ENCODE measurements around the gene FRMD1.

Gene FRMD1

DNA sequence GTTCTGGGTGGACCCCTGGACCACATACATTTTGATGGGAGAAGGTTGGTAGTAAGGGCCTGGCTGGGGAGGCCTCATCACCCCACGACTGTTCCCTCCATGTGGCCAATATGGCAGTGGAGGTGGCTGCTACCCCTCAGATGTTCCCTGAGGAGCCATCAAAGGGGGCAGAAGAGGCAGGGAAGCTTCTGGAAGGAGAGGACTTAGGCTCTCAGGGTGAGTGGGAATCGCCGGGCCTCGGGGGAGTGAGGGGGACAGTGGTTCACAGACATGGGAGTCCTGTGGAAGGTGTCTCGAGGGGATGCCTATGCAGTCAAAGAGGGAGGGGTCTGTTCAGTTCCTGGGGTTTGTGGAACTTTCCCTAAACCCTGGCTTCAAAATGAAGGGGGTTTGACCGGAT lies 32.9 kb upstream of the FRMD1 start:
- no peak for DNase-seq

DNA sequence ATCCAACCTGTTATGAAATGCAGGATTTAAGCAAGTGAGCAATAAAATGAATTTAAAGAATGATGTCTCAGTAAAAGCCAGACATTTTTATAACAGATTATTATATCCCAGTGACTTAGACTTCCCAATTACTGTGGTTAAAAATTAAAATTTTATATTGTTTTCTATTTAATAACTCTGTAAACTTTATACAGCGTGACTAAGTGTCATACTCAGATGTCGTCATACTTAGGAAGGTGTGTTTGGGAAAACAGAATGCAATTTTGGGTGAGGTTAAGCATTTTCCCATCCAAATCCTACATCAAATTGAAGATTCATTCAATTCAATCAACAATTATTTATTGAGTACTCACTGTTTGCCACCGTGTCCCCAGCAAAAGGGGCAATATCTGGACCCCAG lies 31.4 kb upstream of the FRMD1 start:
- no peak for DNase-seq

DNA sequence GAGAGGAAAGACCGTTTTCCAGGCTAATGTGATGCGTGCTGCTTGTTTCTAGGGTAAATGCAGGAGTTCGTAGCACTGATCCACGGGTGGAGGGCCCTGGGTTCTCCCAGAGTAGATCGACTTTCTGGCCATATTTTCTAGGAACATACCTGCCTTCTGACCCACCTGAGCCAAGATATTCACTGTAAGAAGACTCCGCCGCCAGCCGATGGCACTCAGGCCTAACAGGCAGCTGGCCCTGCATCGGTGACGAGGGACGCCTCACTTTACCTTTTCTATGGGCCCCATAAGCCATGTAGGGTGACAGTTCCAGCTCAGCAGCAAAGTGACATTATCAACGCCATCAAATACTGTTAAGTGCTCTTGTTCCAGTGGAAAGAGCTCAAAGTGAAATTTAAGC lies 30.2 kb upstream of the FRMD1 start:
- no peak for DNase-seq

DNA sequence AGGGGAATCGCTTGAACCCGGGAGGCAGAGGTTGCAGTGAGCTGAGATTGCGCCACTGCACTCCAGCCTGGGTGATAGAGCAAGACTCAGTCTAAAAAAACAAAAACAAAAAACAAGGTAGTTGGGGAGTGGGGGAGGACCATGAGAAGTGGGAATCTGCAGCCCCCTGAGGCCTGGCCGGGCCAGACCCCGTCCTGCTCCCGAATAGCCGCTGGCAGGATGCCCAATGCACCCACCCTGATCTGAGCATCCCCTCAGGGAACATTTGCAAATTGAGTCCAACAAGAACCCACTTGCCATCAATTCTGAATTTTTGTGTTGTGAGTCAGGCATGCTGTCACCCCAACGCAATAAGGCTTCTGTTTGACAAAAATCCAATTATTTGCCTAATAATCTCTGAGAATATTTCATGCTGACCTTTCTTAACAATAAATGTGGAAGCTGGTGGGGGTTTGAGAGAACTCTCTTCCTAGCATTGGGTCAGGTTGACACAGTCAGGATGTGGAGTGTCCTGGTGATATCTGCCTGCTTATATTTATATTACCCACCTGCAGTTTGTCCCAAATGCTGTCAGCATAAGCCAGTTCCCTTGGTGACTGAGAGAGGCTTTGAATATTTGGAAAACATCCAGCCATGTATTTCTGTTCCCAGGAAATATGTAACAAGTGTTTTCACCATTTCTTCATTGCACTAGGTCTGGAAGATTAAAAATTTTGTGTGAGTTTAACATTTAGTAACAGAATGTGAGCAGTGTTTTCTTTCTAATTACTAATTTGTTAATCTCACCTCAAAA lies 28.4 kb upstream of the FRMD1 start:
- no peak for DNase-seq

DNA sequence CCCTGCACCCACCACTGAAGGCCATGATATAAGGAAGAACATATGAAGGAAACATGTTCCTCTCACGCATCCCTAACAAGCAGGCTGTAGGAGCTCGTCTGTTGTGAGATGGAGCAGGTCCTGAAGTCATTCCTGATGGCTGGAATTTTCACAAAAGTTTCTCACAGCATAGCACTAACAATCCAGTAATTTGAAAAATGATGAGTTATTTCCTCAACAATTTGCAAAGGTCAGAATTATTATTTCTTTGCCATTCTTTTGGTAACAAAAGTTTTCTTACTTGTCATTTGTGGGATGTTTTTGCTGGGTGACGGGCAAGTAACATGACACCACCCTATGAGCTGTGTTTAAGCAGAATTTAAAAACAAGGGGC lies 27.6 kb upstream of the FRMD1 start:
- DNase-seq = no peak

DNA sequence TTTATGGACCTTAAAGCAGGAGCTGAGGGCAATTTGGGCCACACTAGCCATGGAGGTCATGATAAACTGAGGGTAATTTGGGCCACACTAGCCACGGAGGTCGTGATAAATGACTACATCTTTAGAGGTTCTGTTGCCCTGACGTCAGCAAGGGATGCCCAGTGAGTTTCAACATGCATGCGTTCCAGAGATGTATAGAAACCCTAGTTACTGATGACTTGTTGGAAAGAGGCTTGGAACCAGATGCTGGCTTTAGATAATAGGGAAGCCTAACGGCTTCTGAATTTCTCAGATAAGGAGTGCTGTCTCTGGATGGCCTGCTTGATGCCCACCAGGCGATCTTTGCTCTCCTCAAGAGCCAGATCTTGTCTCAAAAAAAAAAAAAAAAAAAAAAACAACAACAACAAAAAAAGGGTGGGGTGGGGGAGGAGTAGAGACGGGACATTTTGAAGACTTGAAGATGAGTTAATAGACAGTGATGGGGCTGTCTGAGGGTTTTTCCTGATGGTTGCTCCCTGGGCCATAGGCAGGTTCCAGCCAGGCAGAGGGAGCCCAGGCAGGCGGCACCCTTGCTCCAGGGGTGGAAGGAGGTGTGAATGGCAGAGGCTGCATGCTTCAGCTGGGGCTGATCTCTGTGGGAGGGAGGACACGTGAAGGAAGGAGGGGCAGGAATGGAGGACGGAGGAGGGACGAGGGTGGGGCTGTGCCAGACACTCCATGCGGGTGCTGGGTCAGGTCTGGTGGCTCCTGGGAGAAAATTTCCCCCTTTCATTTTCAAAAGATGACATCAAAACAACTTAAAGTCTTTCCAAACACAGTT lies 27.0 kb upstream of the FRMD1 start:
- DNase-seq = no peak

DNA sequence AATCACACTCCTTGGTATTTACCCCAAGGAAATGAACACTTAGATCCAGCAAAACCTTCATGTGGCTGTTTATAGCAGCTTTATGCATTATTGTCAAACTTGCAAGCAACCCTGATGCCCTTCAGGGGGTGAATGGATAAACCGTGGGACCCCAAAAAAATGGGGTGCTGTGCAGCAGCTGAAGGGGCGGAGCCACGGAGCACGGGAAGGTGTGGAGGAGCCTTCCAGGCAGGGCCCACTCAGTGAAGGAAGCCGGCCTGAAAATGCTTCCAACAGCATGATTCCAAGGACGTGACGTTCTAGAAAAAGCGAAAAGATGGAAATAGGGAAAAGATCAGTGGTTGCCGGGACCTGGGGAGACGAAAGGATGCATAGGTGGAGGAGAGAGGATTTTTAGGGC lies 25.6 kb upstream of the FRMD1 start:
- DNase-seq = no peak

DNA sequence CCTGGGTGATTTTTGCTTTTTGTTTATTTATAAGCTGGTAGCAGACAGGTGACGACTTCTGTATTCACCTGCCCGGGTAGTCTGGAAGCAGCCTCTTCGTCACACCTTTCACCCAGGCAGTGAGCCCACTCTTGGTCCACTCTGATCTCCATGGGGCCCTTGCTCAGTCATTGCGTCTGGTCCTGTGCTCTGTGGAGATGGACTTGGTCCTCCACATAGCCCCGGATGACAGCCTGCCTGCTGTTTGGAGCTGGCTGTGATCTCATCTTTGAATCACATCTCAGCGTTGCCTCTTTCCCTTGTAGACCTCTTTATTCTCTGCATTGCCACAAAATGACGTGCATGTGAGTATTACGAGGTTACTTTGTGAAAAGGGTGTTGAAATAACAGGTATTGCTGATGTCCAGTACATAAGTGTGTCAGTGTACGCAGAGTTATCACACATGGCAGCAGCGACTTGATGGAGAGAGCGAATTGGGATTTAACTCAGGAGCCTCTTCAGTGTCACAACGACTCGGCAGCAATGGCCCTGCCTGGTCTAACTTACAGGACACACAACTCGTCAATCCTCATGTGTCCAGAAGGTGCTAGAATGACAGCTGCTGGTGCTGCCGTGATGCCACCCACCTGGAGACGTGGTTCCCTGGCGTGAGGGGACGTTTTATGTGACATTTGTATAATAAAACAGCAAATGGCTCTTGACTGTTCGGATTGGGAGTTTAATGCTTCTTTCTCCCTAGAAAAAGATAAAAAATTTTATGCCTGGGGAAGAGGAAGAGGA lies 24.2 kb upstream of the FRMD1 start:
- DNase-seq = no peak

DNA sequence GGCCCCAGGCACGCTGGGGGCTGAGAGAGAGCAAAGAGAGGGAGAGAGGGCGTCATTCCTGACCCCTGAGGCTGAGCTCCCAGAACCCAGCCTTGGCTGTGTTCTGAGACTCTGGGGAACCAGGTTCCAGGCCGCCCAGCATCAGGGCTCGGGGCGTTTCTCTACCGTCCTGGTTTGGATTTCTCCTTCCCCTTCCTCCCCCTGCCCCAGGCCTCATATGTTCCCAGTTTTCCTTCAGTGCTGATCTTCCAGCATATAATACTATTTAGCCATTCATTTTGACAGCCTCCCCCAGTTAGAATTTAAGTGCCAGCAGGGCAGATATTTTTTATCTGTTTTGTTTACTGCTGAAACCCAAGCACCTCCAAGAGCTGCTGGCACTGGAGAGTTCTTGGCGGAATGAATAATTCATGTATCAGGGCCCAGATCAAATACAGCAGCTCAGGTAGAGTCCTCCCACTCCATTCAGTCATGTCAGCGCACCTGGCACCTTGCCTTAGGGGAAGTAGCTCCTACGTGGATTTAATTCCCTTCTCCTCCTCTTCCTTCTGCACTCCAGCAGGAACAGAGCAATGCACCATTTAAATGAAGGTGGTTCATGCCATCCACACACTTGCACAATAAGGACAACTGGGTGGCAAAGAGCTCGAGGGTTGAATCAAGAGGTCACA lies 23.4 kb upstream of the FRMD1 start:
- no peak for DNase-seq

DNA sequence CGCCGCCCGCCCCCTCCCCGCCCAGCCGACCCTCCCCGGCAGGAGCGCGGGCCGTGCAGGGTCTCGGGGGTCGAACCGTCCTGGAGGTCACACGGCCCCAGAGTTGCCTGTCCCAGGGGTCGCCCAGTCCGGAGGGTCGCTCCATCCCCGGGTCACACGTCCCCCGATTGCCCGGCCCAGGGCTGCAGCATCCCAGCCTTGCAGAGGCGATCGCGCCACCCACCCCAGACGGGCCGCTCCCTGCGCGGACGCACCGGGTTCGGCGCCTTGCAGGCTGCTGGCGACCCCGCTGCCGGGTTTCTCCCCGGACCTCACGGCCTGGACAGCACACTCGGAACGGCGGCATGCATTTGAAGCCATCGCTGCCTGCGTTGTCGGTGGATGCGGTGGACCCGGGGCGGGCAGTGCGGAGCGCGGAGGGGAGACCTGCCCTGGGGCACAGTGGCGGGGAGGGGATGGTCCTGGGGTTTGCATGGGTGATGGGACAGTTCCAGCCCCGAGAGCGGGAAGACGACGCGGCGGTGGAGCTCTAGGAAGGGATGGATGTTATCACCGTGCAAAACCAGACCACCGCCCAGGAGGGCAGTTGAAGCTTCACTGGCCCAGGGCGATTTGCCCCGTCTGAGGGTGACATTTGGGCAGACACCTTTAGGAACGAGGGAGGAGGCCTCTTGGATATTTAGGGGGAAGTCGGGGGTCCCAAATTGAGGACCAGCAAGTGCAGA lies 22.7 kb upstream of the FRMD1 start:
- DNase-seq = no peak

DNA sequence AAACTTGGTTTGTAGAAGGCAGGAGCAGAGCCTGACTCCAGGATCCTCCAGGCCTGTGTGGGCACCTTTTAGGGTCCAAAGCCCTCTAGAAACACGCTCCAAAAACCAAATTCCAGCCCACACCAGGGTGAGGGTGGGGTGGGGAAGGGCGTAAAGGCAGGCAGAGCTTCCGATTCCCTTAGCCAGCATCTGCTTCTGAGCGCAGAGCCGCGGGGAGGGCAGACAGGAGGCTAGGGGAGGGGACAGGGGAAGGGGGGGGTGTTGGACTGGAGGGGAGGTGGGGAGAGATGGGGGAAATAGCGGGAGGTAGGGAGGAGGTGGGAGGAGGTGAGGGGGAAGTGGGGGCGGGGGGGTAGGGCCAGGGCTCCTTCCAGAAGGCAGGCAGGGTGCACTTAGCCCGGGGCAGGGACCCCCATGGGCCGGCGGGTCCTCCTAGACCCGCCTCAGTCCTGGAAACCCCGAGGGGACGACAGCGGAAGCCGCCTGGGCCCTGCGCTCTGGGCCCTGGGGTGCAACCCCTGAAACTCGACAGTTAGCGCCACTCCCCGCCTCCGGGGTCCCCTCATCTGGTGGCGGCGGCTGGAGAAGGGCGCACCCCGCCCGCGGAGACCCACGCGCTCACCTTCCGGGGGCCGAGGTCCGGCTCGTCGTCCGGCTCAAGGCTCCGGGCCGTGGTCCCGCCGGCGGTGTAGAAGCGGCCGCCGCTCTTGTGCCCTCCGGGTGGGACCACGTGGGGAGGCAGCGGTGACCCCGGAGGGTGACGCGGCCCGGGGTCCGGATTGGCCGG lies 22.0 kb upstream of the FRMD1 start:
- DNase-seq = no peak

DNA sequence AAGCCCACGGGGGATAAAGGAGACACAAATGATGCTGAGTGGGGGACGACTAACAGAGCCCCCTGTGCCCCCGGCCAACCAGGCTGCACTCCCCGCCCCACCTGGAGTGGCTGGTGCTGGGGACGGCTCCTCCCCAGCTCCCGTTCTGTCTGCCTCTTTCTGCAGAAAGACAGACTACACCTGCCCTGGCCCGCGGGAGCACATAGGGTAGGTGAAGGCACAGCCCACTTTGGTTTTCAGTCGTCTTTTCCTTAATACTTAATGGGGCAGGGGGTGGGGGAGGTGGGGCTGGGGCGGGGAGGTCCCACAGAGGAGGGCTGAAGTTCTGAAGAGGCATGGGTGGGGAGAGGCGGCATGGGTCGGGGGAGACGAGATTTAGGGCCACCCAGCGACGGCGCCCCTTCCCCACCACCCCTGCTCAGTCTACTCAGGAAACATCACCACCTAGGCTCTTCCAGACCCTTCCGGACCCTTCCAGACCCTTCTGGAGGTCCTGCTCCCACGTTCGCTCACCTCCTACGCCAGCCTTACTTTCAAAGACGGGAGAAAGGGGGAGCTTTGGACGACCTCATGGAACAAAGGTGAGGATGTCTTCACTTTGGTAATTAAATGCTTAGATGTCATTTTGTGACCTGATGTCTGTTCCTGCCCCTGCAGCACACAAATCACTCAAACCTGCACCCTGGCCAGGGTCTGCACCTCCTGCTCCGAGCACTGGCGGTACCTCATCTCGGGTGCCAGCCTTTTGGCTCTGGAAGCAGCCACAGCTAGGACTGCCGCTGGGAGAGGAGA lies 21.2 kb upstream of the FRMD1 start:
- DNase-seq = no peak

DNA sequence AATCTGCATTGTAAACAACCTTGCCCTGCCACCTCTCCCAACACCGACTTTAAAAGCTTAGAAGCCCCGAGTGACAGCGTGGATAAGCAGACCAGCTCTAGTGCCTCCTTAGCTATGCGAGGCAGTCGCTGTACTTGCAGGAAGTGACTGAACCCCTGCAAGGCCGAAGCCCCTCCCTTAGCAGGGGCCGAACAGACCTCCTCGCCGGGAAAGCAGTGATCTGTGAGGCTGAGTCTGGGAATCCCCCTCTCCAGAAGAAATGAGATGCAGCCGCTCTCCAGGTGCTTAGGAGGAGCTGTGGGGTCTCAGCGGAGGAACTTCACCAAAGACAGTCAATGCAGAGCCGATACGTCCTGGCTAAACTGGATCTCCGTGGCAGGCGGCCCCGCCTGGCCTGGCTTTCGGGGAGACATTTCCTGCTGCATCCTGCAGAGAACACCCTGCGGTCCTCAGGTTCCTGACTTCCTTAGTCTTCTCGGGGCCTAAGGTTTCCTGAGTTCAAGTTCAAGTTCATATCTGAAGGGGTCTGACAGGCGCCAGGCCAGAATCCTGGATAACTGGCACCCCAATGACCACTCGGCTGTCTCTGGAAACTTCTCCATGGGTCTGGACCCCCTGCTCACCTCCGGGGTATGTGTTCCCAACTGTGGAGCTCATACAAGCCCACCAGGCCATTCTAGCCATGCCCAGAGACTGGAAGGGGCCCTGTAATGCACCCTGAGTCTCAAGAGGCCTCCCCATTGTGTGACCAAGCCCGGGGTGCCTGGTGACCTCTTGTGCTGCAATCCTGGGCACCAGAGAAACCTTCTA lies 20.4 kb upstream of the FRMD1 start:
- DNase-seq = no peak

DNA sequence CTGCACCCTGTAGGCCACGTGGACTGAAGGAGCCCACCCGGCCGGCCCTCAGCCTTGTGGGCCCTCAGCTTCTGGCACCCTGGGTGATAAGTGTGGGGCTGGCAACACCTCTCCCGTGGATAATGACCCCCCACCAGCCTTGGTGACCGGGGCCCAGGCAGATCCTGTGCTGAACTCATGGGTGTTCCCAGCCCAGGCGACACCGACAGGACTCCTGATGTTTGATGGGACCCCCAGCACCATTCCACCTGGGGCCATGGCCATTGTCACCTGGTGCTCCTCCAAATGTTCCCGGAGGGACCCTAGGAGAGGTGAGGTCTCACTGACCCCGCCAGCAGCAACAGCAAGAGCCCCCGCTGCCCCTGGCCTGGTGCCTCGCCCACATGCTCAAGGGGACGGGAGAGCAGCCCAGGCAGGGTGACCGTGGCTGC lies 19.4 kb upstream of the FRMD1 start:
- DNase-seq = no peak

DNA sequence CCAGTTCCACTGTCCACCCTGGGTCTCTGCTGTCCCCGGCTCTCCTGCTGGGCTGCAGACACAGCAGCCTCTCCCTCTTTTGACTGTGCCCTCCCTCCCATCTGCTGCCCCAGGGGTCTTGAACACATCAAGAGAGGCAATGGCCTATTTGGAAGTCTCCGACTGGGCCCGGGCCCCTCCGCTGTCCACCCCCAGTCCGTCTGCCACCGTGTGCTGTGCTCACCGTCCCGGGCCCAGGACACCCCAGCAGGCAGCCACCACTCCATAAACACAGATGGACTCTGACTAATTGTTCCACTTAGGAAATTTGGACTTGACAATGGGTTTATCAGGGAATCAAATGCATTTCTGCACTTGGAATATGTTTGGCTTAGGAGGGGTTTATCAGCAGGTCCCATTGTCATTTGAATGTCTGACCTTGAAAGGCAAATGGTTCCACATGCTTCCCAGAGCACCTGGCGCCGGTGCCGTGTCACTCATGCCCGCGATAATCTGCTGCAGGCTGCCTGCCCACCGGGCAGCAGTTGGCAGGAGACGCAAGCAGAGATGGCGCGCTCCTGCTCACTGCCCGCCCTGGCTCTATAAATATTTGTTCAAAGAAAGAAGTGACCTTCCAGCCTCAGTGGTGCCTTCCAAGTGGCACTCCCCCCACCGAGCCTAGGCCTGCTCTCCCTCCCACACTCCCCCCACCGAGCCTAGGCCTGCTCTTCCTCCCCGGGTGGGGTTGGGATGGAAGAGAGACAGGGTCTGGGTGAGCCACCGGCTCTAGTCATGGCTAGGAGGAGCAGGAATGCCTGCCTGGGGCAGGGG lies 18.8 kb upstream of the FRMD1 start:
- DNase-seq = no peak

DNA sequence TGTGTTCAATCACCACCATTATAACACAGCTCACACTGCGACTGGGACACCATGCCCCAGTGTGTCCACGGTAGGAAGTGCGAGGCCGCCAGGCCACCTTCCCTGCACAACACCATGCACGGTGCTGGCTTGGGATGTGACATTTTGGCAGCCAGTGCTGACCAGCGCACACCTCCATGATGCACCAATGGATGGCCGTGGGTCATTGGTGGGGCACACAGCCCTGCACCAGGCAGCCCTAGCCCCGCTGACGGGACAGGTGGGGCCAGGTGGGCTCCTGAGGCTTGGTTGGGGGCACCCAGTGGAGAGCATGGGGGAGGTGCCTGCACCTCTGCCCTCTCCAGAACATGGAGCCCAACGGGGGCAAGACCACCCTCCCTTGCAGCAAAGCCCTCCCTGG lies 18.2 kb upstream of the FRMD1 start:
- DNase-seq = no peak

DNA sequence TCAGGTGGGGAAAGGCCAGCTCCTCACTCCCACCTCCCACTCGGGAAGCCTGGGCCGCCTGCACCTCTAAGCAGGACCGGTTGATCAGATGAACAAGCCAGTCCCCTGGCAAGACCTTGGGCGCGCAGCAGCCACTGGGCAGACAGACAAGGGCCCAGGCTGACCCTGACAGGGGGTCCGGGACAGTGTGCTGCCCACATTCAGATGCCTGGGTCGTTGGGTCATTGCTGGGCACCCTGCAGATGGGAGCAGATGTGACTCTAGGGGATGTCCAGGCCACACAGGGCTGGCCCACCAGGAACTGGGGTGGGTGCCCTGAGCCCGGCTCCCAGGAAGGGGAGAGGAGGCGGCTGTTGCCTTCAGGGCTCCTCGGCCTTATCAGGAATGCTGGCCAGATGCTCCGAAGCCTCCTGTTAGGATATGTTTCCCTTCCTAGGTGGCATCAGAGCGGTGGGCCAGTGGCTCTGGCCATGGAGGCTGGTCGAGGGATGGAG lies 17.3 kb upstream of the FRMD1 start:
- no peak for DNase-seq

Measured in amygdala (tissue), 56 donors.